Stimulated activated CD8-positive, alpha-beta memory T cell treated with anti-CD3 and anti-CD28 coated beads, Interleukin-4, amount 100 ng/mL, for 1 hour (primary cell): ENCODE results near the gene RPAP2.

ENCODE experiments used
- DNase-seq, 2 donors: peaks; one replicate each; pipeline ENCODE4 v3.0.0-alpha.2; 2020; ENCODE audit warnings: low read depth in 2 of 2, low spot score in 1 of 2

The RPAP2 gene

DNA sequence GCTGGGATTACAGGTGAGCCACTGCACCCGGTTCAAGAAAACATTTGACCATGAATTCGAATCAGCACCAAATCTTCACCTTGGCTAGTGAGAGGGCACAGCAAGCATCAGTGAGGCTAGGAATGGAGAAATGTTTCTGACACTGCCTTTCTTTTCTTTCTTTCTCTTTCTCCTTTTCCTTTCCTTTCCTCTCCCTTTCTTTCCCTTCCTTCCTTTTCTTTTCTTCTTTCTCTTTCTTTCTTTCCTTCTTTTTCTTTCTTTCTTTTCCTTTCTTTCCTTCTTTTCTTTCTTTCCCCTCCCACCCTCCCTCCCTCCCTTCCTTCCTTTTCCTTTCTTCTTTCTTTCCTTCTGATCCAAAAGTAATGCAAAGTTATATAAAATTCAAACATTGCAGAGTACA is 147.0 kb downstream of the RPAP2 start:
- no peak for DNase-seq

GRCh38 chr1:92446546-92446945 is 147.7 kb downstream of the RPAP2 start:
- no peak for DNase-seq

DNA sequence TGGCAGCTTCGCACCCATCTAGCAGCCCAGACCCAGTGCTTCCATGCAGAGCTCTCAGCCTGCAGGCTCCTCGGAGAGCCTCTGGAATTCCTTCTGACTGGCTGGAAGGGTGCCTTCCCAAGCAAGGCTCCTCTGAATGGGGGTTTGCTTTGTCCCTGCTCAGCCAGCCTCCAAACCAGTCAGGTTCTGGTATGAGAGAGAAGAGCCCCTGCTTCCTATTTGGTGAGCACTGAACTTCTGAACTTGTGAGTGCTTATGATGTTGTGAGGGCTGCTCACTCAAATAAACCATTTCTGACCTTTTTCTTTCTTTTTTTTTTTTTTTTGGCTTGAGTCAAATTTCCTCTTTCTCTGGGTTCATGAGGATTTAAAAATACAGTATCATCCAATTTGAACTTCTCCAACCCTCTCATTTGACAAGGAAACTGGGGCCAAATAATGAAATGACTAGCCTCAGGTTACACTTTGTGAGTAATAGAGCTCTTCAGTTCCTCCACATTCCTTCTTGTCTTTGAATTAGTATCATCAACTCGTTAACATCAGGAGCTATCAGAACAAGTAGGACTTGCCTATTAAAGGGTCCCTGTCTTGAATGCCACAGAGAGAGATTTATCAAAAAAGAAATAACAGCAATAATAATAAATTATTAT is 148.3 kb downstream of the RPAP2 start:
- no peak for DNase-seq

DNA sequence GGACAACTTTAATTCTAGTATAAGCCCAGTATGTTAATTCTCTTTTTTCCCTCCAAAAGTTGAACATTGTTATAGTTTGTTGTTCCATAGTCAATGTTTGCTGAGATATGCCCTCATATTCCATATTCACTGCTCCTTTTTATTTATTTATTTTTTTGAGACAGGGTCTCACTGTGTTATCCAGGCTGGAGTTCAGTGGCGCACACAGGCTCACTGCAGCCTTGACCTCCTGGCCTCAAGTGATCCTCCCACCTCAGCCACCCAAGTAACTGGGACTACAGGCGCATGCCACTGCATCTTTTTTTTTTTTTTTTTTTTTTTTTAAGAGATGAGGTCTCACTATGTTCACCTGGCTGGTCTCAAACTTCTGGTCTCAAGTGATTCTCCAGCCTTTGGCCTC is 149.1 kb downstream of the RPAP2 start:
- no peak for DNase-seq
